Natural killer cell (primary cell): ENCODE results near the gene OXGR1. TPM values are rescaled to one million over a fixed set of nuclear protein-coding genes. Genes with fewer than 3 reads are reported as not detected.

ENCODE experiments used
- ATAC-seq, 3 donors: fragments of 150-1000 bp in 2 of 3; fragments of 200-7000 bp in 1 of 3; cut with Tn5 transposase; 1 replicate in 1 of 3; 2 replicates in 2 of 3; pipeline ENCODE4 v1.10.0; 2021; ENCODE audit warnings: mild to moderate bottlenecking in 2 of 3, moderate library complexity in 2 of 3
- DNase-seq, 2 donors: peaks; one replicate each; pipeline versions ENCODE4 v3.0.0 to v3.0.0-alpha.2; 2013 to 2021; ENCODE audit warnings: mixed read lengths in 1 of 2
- H3K27ac ChIP-seq: one replicate; pipeline ENCODE4 v1.5.1; 2013; ENCODE audit warnings: mild to moderate bottlenecking, low read length
- H3K27me3 ChIP-seq: one replicate; pipeline ENCODE4 v1.6.1; 2013; ENCODE audit warnings: low read length; ENCODE audit not compliant: control insufficient read depth, insufficient read depth
- H3K36me3 ChIP-seq: one replicate; pipeline ENCODE4 v1.6.1; 2013; ENCODE audit warnings: low read length; ENCODE audit not compliant: control insufficient read depth, insufficient read depth
- H3K4me1 ChIP-seq: one replicate; pipeline ENCODE4 v1.6.1; 2013; ENCODE audit warnings: low read length; ENCODE audit not compliant: control insufficient read depth, insufficient read depth
- H3K4me3 ChIP-seq: one replicate; pipeline ENCODE4 v1.5.1; 2013; ENCODE audit warnings: low read length
- H3K9me3 ChIP-seq: one replicate; pipeline ENCODE4 v1.6.1; 2013; ENCODE audit warnings: low read length; ENCODE audit not compliant: control insufficient read depth, insufficient read depth
- H3K27ac Mint-ChIP-seq, 2 donors: one replicate each; pipeline ENCODE4 v1.8.0; 2022; ENCODE audit warnings: mild to moderate bottlenecking in 2 of 2, mixed read lengths in 2 of 2, moderate library complexity in 1 of 2
- H3K27me3 Mint-ChIP-seq, 2 donors: one replicate each; pipeline ENCODE4 v1.8.0; 2022; ENCODE audit warnings: low read depth in 2 of 2, mixed read lengths in 2 of 2
- H3K36me3 Mint-ChIP-seq: one replicate; pipeline ENCODE4 v1.8.0; 2022; ENCODE audit warnings: mixed read lengths
- H3K4me1 Mint-ChIP-seq, 2 donors: one replicate each; pipeline ENCODE4 v1.8.0; 2022; ENCODE audit warnings: mixed read lengths in 2 of 2
- H3K4me3 Mint-ChIP-seq: one replicate; pipeline ENCODE4 v1.8.0; 2022; ENCODE audit warnings: mild to moderate bottlenecking, moderate library complexity, mixed read lengths
- H3K9me3 Mint-ChIP-seq, 2 donors: one replicate each; pipeline ENCODE4 v1.8.0; 2022; ENCODE audit warnings: mixed read lengths in 2 of 2
- CTCF ChIP-seq: fragments of 200-600 bp; IDR thresholded peaks from one replicate; pipeline ENCODE4 v1.8.0; 2022; ENCODE audit warnings: antibody characterized with exemption
- WGBS: methylation state at CpG from one replicate; pipeline ENCODE4 v1.1.7; 2013; ENCODE audit warnings: missing lambda C conversion rate; ENCODE audit not compliant: insufficient coverage; 5-methylcytosine and 5-hydroxymethylcytosine counted together
- intact Hi-C: fragments of 100-400 bp; cut with micrococcal nuclease; formaldehyde crosslinking; loops from one replicate; pipeline ENCODE4 v1.14.2; 2022
- total RNA-seq, 4 donors: library from RNA; stranded (reverse); fragments of 120-200 nt in 1 of 4; gene quantifications; one replicate each; pipeline versions ENCODE4 v1.2.3 to v1.2.4, GENCODE V29; 2013 to 2022

Gene OXGR1
- total RNA-seq, 3 donors from 2014 or later (not counting 1 experiment from before 2014, with no cell fraction given): not detected

- H3K4me3 ChIP-seq: no peak overlapping the region
- H3K27me3 Mint-ChIP-seq: no peaks in the 10 kb centered on the region
Observed at GRCh38 chr13:96952595-96952994, 41.7 kb downstream of the OXGR1 start.

GRCh38 chr13:96948127-96948526 is 46.1 kb downstream of the OXGR1 start:
- H3K4me1 ChIP-seq: no peaks in the 10 kb centered on the region
- DNase-seq: no peak
- no peak overlapping the region for H3K4me3 Mint-ChIP-seq
- no peak overlapping the region for H3K4me3 ChIP-seq
- no peak overlapping the region for H3K27ac ChIP-seq
- no peaks in the 10 kb centered on the region for H3K27me3 Mint-ChIP-seq
- intact Hi-C loops: no loop called here
- no peaks in the 10 kb centered on the region for H3K9me3 Mint-ChIP-seq
- no peaks in the 10 kb centered on the region for H3K36me3 ChIP-seq
- no peaks in the 10 kb centered on the region for H3K27me3 ChIP-seq
- no peak for ATAC-seq
- no peak for TF ChIP-seq CTCF
- H3K4me1 Mint-ChIP-seq: no peaks in the 10 kb centered on the region
- no peaks in the 10 kb centered on the region for H3K36me3 Mint-ChIP-seq
- H3K27ac Mint-ChIP-seq: no peak overlapping the region
- 98% methylated on average over 8 of the region's 11 CpGs for WGBS
- peaks cover 4% of the 10 kb centered on the region for H3K9me3 ChIP-seq

More at GRCh38 chr13:96952595-96952994, 41.7 kb downstream of the OXGR1 start:
- Mint-ChIP-seq H3K4me3 (no peak overlapping the region), H3K27ac (no peak overlapping the region), H3K9me3 (no peaks in the 10 kb centered on the region), H3K36me3 (no peaks in the 10 kb centered on the region), H3K4me1 (no peaks in the 10 kb centered on the region)
- no peak for ATAC-seq
- intact Hi-C loops: no loop called here
- no peak for TF ChIP-seq CTCF
- no peak overlapping the region for H3K27ac ChIP-seq
- no peaks in the 10 kb centered on the region for H3K36me3 ChIP-seq
- DNase-seq: no peak
- no peaks in the 10 kb centered on the region for H3K27me3 ChIP-seq
- peaks cover 2% of the 10 kb centered on the region for H3K9me3 ChIP-seq
- no peaks in the 10 kb centered on the region for H3K4me1 ChIP-seq

GRCh38 chr13:96947343-96947910 is 46.8 kb downstream of the OXGR1 start:
- Mint-ChIP-seq H3K4me1 (no peaks in the 10 kb centered on the region), H3K36me3 (no peaks in the 10 kb centered on the region), H3K4me3 (no peak overlapping the region), H3K9me3 (no peaks in the 10 kb centered on the region), H3K27me3 (no peaks in the 10 kb centered on the region), H3K27ac (no peak overlapping the region)
- no peaks in the 10 kb centered on the region for H3K36me3 ChIP-seq
- no peak overlapping the region for H3K27ac ChIP-seq
- H3K27me3 ChIP-seq: no peaks in the 10 kb centered on the region
- no peak overlapping the region for H3K4me3 ChIP-seq
- no peak for TF ChIP-seq CTCF
- no peaks in the 10 kb centered on the region for H3K4me1 ChIP-seq
- WGBS: 92% methylated on average over 27 of the region's 27 CpGs
- peaks cover 4% of the 10 kb centered on the region for H3K9me3 ChIP-seq
- no peak for DNase-seq
- no peak for ATAC-seq
- intact Hi-C loops: no loop called here

- Mint-ChIP-seq H3K9me3 (no peaks in the 10 kb centered on the region), H3K4me1 (no peaks in the 10 kb centered on the region), H3K27ac (no peak overlapping the region), H3K4me3 (no peak overlapping the region), H3K36me3 (no peaks in the 10 kb centered on the region), H3K27me3 (no peaks in the 10 kb centered on the region)
- peaks cover 4% of the 10 kb centered on the region for H3K9me3 ChIP-seq
- intact Hi-C loops: no loop called here
- H3K27me3 ChIP-seq: no peaks in the 10 kb centered on the region
- no peak overlapping the region for H3K27ac ChIP-seq
- DNase-seq (no peak), ATAC-seq (peak in 1 of 3 donors; percentile 7)
- H3K4me3 ChIP-seq: no peak overlapping the region
- WGBS: 86% methylated on average over 10 of the region's 10 CpGs
- no peaks in the 10 kb centered on the region for H3K4me1 ChIP-seq
- no peaks in the 10 kb centered on the region for H3K36me3 ChIP-seq
- TF ChIP-seq CTCF: no peak
Observed at GRCh38 chr13:96946709-96947311, 47.5 kb downstream of the OXGR1 start.
